Lung (tissue), 12 donors: ENCODE data around the gene ASB4. TPM values are rescaled to one million over a fixed set of nuclear protein-coding genes. Genes with fewer than 3 reads are reported as not detected.

Source experiments
- ATAC-seq: fragments of 200-7000 bp; cut with Tn5 transposase; one replicate; pipeline ENCODE4 v1.9.1; 2020; ENCODE audit warnings: moderate number of reproducible peaks; ENCODE audit not compliant: insufficient read depth, low FRiP score
- DNase-seq, 3 donors: peaks; one replicate each; pipeline ENCODE4 v3.0.0-alpha.2; 2013 to 2017
- H3K27ac ChIP-seq, 2 donors: one replicate each; pipeline ENCODE4 v1.5.1; 2013; ENCODE audit warnings: mild to moderate bottlenecking in 2 of 2, moderate library complexity in 2 of 2, control low read depth in 1 of 2, inconsistent platforms in 1 of 2, low read depth in 1 of 2, low read length in 1 of 2
- H3K27me3 ChIP-seq, 3 donors: one replicate each; pipeline ENCODE4 v1.5.1; 2013; ENCODE audit warnings: low read length in 2 of 3; ENCODE audit not compliant: control insufficient read depth in 3 of 3, insufficient read depth in 3 of 3
- H3K36me3 ChIP-seq, 4 donors: one replicate each; pipeline ENCODE4 v1.5.1; 2013; ENCODE audit warnings: low read length in 4 of 4, mild to moderate bottlenecking in 1 of 4, moderate library complexity in 1 of 4; ENCODE audit not compliant: control insufficient read depth in 4 of 4, insufficient read depth in 4 of 4
- H3K4me1 ChIP-seq, 5 donors: one replicate each; pipeline ENCODE4 v1.5.1; 2013; ENCODE audit warnings: low read length in 5 of 5, mild to moderate bottlenecking in 2 of 5, moderate library complexity in 1 of 5; ENCODE audit not compliant: control insufficient read depth in 5 of 5, insufficient read depth in 5 of 5
- H3K4me3 ChIP-seq: one replicate; pipeline ENCODE4 v1.5.1; 2013; ENCODE audit warnings: mild to moderate bottlenecking, control low read depth, moderate library complexity
- H3K9ac ChIP-seq, 2 donors: one replicate each; pipeline ENCODE4 v1.5.1; 2013; ENCODE audit warnings: low read length in 2 of 2, control low read depth in 1 of 2; ENCODE audit not compliant: insufficient read depth in 1 of 2
- H3K9me3 ChIP-seq, 4 donors: one replicate each; pipeline ENCODE4 v1.5.1; 2013; ENCODE audit warnings: low read length in 3 of 4, mild to moderate bottlenecking in 1 of 4, moderate library complexity in 1 of 4; ENCODE audit not compliant: control insufficient read depth in 4 of 4, insufficient read depth in 3 of 4
- WGBS, 2 donors: extraction: QIAGEN DNeasy Blood & Tissue Kit; methylation state at CpG; one replicate each; pipeline ENCODE4 v1.1.7; 2013; 5-methylcytosine and 5-hydroxymethylcytosine counted together
- polyA plus RNA-seq, 2 donors: library from polyadenylated mRNA; stranded (reverse); fragments of 200-250 nt; gene quantifications; one replicate each; pipeline ENCODE4 v1.2.1, GENCODE V29; 2013
- total RNA-seq, 2 donors: library from RNA; depleted of rRNA in 1 of 2; stranded (reverse); fragments of >200 nt in 1 of 2; gene quantifications; one replicate each; pipeline ENCODE4 v1.2.1, GENCODE V29; 2014 to 2021
- TF ChIP-seq, protein P1 (sequence below): IDR thresholded peaks from 2 replicates; pipeline ENCODE4 v1.5.1; 2012; ENCODE audit warnings: mild to moderate bottlenecking; ENCODE audit errors: control extremely low read depth, extremely low read depth
- donor health status: control.
- donor health status: control.
- donor health status: Bipolar disorder and iron deficiency.
- donor health status: healthy.
- donor health status: DM: yes; HTN: yes; CAD: no.

The ASB4 gene
- total and polyA plus RNA-seq, 4 donors = 0.05 to 3.3 (median 0.60) TPM

GRCh38 chr7:95491201-95491600 lies 5.5 kb downstream of the ASB4 start:
- no peaks in the 10 kb centered on the region for H3K36me3 ChIP-seq
- no peaks in the 10 kb centered on the region for H3K9me3 ChIP-seq
- H3K4me3 ChIP-seq = no peak overlapping the region
- no peak overlapping the region for H3K9ac ChIP-seq
- WGBS, 2 donors = 86 to 90% methylated on average over 4 of the region's 4 CpGs
- no peak for ATAC-seq
- H3K27ac ChIP-seq = no peak overlapping the region
- peaks cover 0 to 7% (median 0%) of the 10 kb centered on the region in 5 donors for H3K4me1 ChIP-seq
- TF ChIP-seq, protein P1, sequence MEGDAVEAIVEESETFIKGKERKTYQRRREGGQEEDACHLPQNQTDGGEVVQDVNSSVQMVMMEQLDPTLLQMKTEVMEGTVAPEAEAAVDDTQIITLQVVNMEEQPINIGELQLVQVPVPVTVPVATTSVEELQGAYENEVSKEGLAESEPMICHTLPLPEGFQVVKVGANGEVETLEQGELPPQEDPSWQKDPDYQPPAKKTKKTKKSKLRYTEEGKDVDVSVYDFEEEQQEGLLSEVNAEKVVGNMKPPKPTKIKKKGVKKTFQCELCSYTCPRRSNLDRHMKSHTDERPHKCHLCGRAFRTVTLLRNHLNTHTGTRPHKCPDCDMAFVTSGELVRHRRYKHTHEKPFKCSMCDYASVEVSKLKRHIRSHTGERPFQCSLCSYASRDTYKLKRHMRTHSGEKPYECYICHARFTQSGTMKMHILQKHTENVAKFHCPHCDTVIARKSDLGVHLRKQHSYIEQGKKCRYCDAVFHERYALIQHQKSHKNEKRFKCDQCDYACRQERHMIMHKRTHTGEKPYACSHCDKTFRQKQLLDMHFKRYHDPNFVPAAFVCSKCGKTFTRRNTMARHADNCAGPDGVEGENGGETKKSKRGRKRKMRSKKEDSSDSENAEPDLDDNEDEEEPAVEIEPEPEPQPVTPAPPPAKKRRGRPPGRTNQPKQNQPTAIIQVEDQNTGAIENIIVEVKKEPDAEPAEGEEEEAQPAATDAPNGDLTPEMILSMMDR = no peak
- H3K27me3 ChIP-seq = no peaks in the 10 kb centered on the region
- no peak for DNase-seq

DNA sequence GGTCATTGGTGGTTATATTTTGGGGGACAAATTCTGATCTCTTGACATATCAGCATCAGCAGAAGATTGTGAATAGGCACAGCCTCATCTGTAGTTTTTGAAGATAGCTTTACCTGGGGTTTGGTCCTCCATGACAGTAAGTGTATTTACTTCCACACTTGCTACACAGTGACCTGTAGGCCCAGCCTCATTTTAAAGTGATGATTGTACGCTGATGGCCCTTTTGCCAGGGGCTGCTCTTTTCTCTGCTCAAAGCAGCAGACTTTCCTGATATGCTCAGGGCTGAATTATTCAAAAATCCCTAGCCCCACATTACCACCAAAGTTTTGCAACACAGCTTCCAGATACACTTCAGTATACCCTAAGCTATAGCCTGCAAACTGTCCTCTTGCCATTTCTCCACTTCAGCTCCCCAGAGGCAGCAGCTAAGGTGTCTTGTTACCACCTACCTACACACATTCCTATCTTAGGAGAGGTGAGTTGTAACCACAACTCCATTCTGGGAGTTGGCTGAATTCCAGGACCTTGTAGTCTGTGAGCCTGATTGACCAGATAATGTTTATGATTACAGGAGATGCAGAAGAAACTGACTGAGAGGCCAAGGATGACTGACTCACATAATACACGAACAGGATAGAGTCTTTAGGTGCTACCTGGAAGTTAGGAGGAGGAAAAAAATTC lies 6.0 kb downstream of the ASB4 start:
- peak in 1 of 3 donors; percentile 49 for DNase-seq
- WGBS, 2 donors = 71 to 79% methylated on average over 2 of the region's 2 CpGs
- no peaks in the 10 kb centered on the region for H3K36me3 ChIP-seq
- no peak overlapping the region for H3K4me3 ChIP-seq
- H3K4me1 ChIP-seq = peaks cover 0 to 7% (median 0%) of the 10 kb centered on the region in 5 donors
- no peaks in the 10 kb centered on the region for H3K9me3 ChIP-seq
- TF ChIP-seq, protein P1 = no peak
- H3K9ac ChIP-seq = no peak overlapping the region
- no peak for ATAC-seq
- H3K27me3 ChIP-seq = no peaks in the 10 kb centered on the region
- H3K27ac ChIP-seq = no peak overlapping the region

DNA sequence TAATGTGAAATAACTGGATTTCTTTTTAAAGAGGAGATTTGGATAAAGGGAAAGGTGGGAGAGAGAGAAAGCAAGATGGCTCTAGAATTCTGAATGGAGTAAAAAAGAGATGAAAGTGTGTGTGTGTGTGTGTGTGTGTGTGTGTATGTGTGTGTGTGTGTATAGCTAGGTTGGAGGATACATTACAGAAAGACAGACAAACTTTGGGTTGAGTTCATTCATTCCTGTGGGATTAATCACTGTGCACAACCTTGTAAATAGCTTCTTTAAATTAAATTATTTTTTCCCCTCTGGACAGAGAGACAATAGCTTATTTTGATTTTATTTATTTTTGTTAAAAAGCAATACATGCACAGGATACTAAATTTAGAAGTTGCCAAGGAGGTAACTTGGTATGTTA lies 7.5 kb downstream of the ASB4 start:
- Histone ChIP-seq H3K4me1 (peaks cover 0 to 7% (median 0%) of the 10 kb centered on the region in 5 donors), H3K27me3 (no peaks in the 10 kb centered on the region), H3K27ac (no peak overlapping the region), H3K4me3 (no peak overlapping the region), H3K9me3 (no peaks in the 10 kb centered on the region), H3K9ac (no peak overlapping the region), H3K36me3 (no peaks in the 10 kb centered on the region)
- ATAC-seq = no peak
- DNase-seq = no peak
- TF ChIP-seq, protein P1 = no peak

DNA sequence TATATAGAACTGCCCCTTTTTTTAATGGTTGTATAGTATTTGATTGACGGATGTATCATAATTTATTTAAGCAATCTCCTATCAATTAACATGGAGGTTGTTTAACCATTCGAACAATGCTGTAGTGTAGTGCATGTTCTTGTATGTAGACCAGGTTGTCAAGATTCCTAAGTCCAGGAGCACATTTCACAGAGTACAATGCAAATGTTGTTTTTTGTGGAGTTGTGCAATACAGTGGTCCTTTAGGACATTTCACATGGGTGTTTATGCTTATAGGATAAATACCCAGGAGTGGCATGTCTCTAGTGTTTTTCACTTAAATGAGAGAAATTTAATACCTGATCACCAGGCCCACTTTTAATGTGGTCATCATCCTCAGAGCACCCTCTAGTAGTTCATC lies 8.1 kb downstream of the ASB4 start:
- Histone ChIP-seq H3K4me1 (peaks cover 0 to 7% (median 0%) of the 10 kb centered on the region in 5 donors), H3K36me3 (no peaks in the 10 kb centered on the region), H3K27ac (no peak overlapping the region), H3K4me3 (no peak overlapping the region), H3K9ac (no peak overlapping the region), H3K27me3 (no peaks in the 10 kb centered on the region), H3K9me3 (no peaks in the 10 kb centered on the region)
- TF ChIP-seq, protein P1 = no peak
- DNase-seq (no peak), ATAC-seq (no peak)
- 66 to 97% methylated on average over 2 of the region's 2 CpGs for WGBS, 2 donors
